ENCODE measurements around the gene DHCR24.
"Not testable (repeated sequence)": the region's sequence is repeated elsewhere in the genome, so short reads cannot be mapped to it uniquely, and the experiment has no call there.

Gene DHCR24

GRCh38 chr1:54888080-54888733, 1.2 kb upstream of the DHCR24 start:
- Histone ChIP-seq H3K27me3 (ENCODE audit: control insufficient read depth, insufficient read depth, low read length) (no peaks in the 10 kb centered on the region), H3K4me3 (ENCODE audit: low read length) (peak overlapping the region; percentile 72; the same call in 1 of the 2 replicates), H3K4me1 (ENCODE audit: control insufficient read depth, insufficient read depth, low read length) (no peaks in the 10 kb centered on the region; the same call in none of the 2 replicates), H3K36me3 (ENCODE audit: control insufficient read depth, insufficient read depth, low read length) (peaks cover 7% of the 10 kb centered on the region), H3K9me3 (ENCODE audit: control insufficient read depth, insufficient read depth, low read length) (0 out of 2 replicates have a peak, but pooled peaks cover 1% of the 10 kb centered on the region), H3K27ac (ENCODE audit: low read length) (no peak overlapping the region)
- no CpG with 5 or more reads among the region's 7 CpGs for WGBS (ENCODE audit: insufficient coverage, insufficient read length)
- peak; percentile 11 for DNase-seq (ENCODE audit: low read depth, low spot score)

DNA sequence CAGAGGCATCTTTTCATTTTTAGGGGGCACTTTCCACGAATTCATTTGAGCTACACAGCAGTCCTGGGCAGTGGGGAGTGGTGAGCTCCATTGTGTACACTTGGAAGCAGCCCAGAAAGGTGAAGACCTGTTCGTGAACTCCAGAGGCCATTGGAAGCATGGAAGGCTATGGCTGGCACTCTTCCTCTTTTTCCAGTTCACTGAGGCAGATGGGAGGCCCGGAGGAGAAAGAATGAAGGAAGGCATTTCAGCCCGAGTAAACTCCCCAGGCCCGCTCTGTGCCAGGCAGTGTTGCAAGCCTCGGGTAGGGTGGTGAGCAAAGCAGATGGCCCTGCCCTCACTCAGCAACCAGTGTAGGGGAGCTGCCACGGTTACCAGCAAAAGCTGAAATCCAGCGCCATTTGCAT, 673 bp upstream of the DHCR24 start:
- Histone ChIP-seq H3K36me3 (ENCODE audit: control insufficient read depth, insufficient read depth, low read length) (peaks cover 8% of the 10 kb centered on the region), H3K27me3 (ENCODE audit: control insufficient read depth, insufficient read depth, low read length) (no peaks in the 10 kb centered on the region), H3K4me1 (ENCODE audit: control insufficient read depth, insufficient read depth, low read length) (no peaks in the 10 kb centered on the region; the same call in none of the 2 replicates), H3K27ac (ENCODE audit: low read length) (no peak overlapping the region), H3K4me3 (ENCODE audit: low read length) (peak overlapping the region; percentile 72; the same call in 1 of the 2 replicates), H3K9me3 (ENCODE audit: control insufficient read depth, insufficient read depth, low read length) (0 out of 2 replicates have a peak, but pooled peaks cover 1% of the 10 kb centered on the region)
- no peak for DNase-seq (ENCODE audit: low read depth, low spot score)
- WGBS (ENCODE audit: insufficient coverage, insufficient read length): no CpG with 5 or more reads among the region's 8 CpGs

DNA sequence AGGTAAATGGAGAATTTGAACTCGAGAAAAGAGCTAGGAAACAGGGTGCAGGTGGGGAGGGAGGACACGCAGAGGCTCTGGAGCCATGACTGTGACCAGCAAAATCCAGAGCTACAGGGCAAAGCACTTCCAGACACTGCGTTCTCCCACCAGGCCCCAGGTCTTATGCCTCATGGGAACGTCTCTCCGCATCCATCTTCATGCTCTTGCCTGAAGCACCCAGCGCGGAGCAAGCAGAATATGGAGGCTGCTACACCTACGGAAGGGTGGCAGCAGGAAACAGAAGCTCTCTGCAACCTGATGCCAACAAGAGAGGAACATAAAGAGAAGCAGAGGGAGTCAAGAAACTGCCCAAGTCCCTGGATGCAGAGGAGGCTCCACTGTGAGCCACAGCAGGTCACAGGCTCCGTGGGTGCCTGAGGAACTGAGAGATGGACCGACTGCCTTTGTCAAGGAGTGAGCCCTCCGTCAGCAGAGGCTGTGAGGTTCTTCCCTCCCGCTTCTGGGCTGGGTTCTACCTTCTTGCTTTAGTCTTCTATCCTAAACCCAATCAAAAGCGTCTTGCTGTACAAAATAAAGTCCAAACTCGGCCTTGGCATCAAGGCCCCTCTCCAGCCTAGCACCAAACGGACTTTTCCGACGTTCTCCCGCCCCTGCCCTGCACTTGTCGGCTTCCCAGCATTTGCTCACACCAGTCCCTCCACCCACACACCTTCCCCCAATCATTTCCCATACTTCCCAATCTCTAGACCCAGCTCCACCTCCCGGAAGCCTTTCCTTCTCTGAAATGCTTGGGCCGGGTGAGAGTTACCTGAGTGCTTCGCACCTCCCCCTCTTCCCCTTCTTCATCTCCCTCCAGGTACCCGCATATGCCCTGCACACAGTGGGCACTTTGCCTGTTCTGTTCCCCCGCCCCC, 930 bp downstream of the DHCR24 start:
- Histone ChIP-seq H3K9me3 (ENCODE audit: control insufficient read depth, insufficient read depth, low read length) (0 out of 2 replicates have a peak, but pooled peaks cover 1% of the 10 kb centered on the region), H3K36me3 (ENCODE audit: control insufficient read depth, insufficient read depth, low read length) (peaks cover 12% of the 10 kb centered on the region), H3K27ac (ENCODE audit: low read length) (no peak overlapping the region), H3K4me1 (ENCODE audit: control insufficient read depth, insufficient read depth, low read length) (no peaks in the 10 kb centered on the region; the same call in none of the 2 replicates), H3K4me3 (ENCODE audit: low read length) (peak overlapping the region; percentile 72), H3K27me3 (ENCODE audit: control insufficient read depth, insufficient read depth, low read length) (no peaks in the 10 kb centered on the region)
- no CpG with 5 or more reads among the region's 24 CpGs for WGBS (ENCODE audit: insufficient coverage, insufficient read length)
- no peak for DNase-seq (ENCODE audit: low read depth, low spot score)

DNA sequence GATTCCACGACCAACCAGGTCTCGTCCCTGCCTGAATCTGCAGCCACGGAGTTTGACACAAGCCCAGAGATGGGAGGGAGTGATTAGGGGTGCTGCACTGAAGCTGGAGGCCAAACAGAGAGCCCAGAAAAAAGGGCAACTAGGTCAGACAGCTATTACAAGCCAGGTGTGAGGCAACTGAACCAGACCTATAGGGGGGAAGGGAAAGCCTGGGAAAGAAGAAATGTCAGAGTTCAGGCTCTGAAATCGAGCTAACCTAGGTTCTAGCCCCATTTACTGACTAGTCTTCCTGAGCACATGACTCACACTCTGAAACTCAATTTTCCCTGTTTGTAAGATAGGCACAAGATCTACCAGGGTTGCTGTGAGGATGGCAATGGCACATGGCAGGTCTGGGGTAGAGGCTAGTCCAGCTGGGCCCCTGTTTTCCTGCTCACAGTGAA, 1.7 kb downstream of the DHCR24 start:
- no peak for DNase-seq (ENCODE audit: low read depth, low spot score)
- no CpG with 5 or more reads among the region's 4 CpGs for WGBS (ENCODE audit: insufficient coverage, insufficient read length)
- Histone ChIP-seq H3K36me3 (ENCODE audit: control insufficient read depth, insufficient read depth, low read length) (peaks cover 12% of the 10 kb centered on the region), H3K4me3 (ENCODE audit: low read length) (no peak overlapping the region), H3K27ac (ENCODE audit: low read length) (no peak overlapping the region), H3K9me3 (ENCODE audit: control insufficient read depth, insufficient read depth, low read length) (0 out of 2 replicates have a peak, but pooled peaks cover 1% of the 10 kb centered on the region), H3K4me1 (ENCODE audit: control insufficient read depth, insufficient read depth, low read length) (no peaks in the 10 kb centered on the region; the same call in none of the 2 replicates), H3K27me3 (ENCODE audit: control insufficient read depth, insufficient read depth, low read length) (no peaks in the 10 kb centered on the region)

GRCh38 chr1:54884768-54885167, 2.2 kb downstream of the DHCR24 start:
- Histone ChIP-seq H3K27ac (ENCODE audit: low read length) (no peak overlapping the region), H3K9me3 (ENCODE audit: control insufficient read depth, insufficient read depth, low read length) (0 out of 2 replicates have a peak, but pooled peaks cover 1% of the 10 kb centered on the region), H3K4me3 (ENCODE audit: low read length) (no peak overlapping the region), H3K27me3 (ENCODE audit: control insufficient read depth, insufficient read depth, low read length) (no peaks in the 10 kb centered on the region), H3K4me1 (ENCODE audit: control insufficient read depth, insufficient read depth, low read length) (no peaks in the 10 kb centered on the region; the same call in none of the 2 replicates), H3K36me3 (ENCODE audit: control insufficient read depth, insufficient read depth, low read length) (peaks cover 12% of the 10 kb centered on the region)
- no peak for DNase-seq (ENCODE audit: low read depth, low spot score)
- WGBS (ENCODE audit: insufficient coverage, insufficient read length): no CpG with 5 or more reads among the region's 3 CpGs

DNA sequence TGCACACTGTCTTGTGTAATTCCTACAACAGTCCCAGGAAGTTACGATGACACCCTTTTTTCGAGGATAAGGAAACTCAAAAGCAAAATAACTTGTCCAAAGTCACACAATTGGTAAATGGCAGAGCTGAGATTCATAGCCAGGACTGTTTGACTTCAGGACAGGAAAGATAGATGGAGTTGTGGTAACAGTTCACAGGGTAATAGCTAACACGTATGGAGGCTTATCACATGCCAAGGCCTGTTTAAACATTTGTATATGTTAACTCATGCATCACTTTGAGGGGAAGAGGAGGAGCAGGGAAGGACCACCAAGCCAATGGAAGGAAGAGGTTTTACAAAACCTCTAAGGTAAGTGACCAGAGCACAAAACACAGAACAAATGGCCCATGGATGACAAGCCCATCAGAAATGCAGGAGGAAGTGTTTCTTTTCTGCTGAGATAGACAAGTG, 2.8 kb downstream of the DHCR24 start:
- Histone ChIP-seq H3K27me3 (ENCODE audit: control insufficient read depth, insufficient read depth, low read length) (no peaks in the 10 kb centered on the region), H3K4me3 (ENCODE audit: low read length) (no peak overlapping the region), H3K27ac (ENCODE audit: low read length) (no peak overlapping the region), H3K9me3 (ENCODE audit: control insufficient read depth, insufficient read depth, low read length) (0 out of 2 replicates have a peak, but pooled peaks cover 1% of the 10 kb centered on the region), H3K36me3 (ENCODE audit: control insufficient read depth, insufficient read depth, low read length) (peaks cover 12% of the 10 kb centered on the region), H3K4me1 (ENCODE audit: control insufficient read depth, insufficient read depth, low read length) (no peaks in the 10 kb centered on the region; the same call in none of the 2 replicates)
- DNase-seq (ENCODE audit: low read depth, low spot score): no peak
- no CpG with 5 or more reads among the region's 3 CpGs for WGBS (ENCODE audit: insufficient coverage, insufficient read length)

DNA sequence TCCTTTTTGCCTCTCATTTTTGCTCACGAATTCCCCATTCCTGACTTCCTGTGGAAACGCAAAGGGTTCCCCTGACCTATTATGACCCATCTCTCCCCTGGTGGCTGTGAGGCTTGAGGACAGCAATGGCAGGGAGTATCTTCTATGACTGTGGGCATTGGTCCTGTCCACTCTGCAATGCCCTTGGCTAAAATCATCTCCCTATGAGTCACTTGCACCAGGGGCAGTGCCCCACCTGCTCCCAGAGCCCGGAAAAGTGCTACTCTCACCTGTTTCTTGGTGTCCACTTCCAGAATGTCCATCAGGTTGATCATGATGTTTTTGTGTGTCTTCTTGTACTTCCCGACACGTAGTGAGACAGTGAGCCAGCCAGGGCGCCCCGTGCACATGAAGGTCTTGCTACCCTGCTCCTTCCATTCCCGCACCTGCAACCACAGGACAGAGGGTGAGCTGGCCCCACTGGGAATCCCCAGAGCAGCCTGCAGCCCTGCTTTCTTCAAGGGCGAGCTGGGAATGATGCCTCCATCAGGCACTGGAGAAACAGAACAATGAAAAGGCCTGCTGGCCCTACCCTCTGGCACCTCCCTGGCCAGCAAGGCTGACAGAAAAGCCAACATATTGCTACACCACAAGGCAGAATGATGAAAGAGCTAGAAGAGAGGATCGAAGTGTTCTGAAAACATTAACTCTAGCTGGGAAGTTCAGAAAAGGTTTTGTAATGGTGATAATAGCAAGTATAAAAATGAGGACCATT, 3.5 kb downstream of the DHCR24 start:
- Histone ChIP-seq H3K27ac (ENCODE audit: low read length) (no peak overlapping the region), H3K4me3 (ENCODE audit: low read length) (no peak overlapping the region), H3K9me3 (ENCODE audit: control insufficient read depth, insufficient read depth, low read length) (0 out of 2 replicates have a peak, but pooled peaks cover 1% of the 10 kb centered on the region), H3K36me3 (ENCODE audit: control insufficient read depth, insufficient read depth, low read length) (peaks cover 12% of the 10 kb centered on the region), H3K27me3 (ENCODE audit: control insufficient read depth, insufficient read depth, low read length) (no peaks in the 10 kb centered on the region), H3K4me1 (ENCODE audit: control insufficient read depth, insufficient read depth, low read length) (no peaks in the 10 kb centered on the region; the same call in none of the 2 replicates)
- DNase-seq (ENCODE audit: low read depth, low spot score): no peak
- WGBS (ENCODE audit: insufficient coverage, insufficient read length): no CpG with 5 or more reads among the region's 10 CpGs

DNA sequence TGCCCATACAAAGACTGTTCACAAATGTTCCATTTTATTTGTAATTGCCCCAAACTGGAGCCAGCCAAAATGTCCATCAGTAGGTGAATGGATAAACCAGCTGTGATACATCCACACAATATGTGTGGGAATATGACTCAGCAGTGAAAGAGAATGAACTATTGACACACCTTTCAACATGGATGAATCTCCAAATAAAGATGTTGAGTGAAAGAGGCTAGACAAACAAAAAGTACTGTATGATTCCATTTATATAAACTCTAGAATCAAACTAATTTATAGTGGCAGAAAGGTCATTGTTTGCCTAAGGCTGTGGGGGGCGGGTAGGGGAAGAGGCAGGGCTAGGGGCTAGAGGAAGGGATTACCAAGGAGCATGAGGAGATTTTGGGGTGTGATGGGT, 4.5 kb downstream of the DHCR24 start:
- DNase-seq (ENCODE audit: low read depth, low spot score): no peak
- Histone ChIP-seq H3K36me3 (ENCODE audit: control insufficient read depth, insufficient read depth, low read length) (peaks cover 12% of the 10 kb centered on the region), H3K9me3 (ENCODE audit: control insufficient read depth, insufficient read depth, low read length) (0 out of 2 replicates have a peak, but pooled peaks cover 1% of the 10 kb centered on the region), H3K27ac (ENCODE audit: low read length) (no peak overlapping the region), H3K4me3 (ENCODE audit: low read length) (no peak overlapping the region), H3K4me1 (ENCODE audit: control insufficient read depth, insufficient read depth, low read length) (no peaks in the 10 kb centered on the region; the same call in none of the 2 replicates), H3K27me3 (ENCODE audit: control insufficient read depth, insufficient read depth, low read length) (no peaks in the 10 kb centered on the region)
- WGBS (ENCODE audit: insufficient coverage, insufficient read length): no CpG with 5 or more reads among the region's 1 CpG

DNA sequence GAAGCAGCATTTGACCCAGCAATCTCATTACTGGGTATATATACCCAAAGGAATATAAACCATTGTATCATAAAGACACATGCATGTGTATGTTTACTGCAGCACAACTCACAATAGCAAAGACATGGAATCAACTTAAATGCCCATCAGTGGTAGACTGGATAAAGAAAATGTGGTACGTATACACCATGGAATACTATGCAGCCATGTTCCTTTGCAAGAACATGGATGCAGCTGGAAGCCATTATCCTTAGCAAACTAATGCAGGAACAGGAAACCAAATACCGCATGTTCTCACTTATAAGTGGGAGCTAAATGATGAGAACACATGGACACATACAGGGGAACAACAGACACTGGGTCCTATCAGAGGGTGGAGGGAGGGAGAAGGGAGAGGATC, 5.4 kb downstream of the DHCR24 start:
- peaks cover 12% of the 10 kb centered on the region for H3K36me3 ChIP-seq (ENCODE audit: control insufficient read depth, insufficient read depth, low read length)
- not testable (repeated sequence) for H3K27ac ChIP-seq (ENCODE audit: low read length)
- WGBS (ENCODE audit: insufficient coverage, insufficient read length): no CpG with 5 or more reads among the region's 2 CpGs

More for the DNA sequence above, 5.4 kb downstream of the DHCR24 start:
- H3K9me3 ChIP-seq (ENCODE audit: control insufficient read depth, insufficient read depth, low read length); H3K27me3 ChIP-seq (ENCODE audit: control insufficient read depth, insufficient read depth, low read length); H3K4me1 ChIP-seq (ENCODE audit: control insufficient read depth, insufficient read depth, low read length); H3K4me3 ChIP-seq (ENCODE audit: low read length); DNase-seq (ENCODE audit: low read depth, low spot score): not testable (repeated sequence)
